Activated CD4-positive, alpha-beta memory T cell treated with anti-CD3 and anti-CD28 coated beads for 36 hours (primary cell): ENCODE data around the gene OSM. TPM values are rescaled to one million over a fixed set of nuclear protein-coding genes. Genes with fewer than 3 reads are reported as not detected.
A peak's percentile ranks its signal among the peaks of the same experiment; 100 is the strongest.
"Not testable (repeated sequence)": the region's sequence is repeated elsewhere in the genome, so short reads cannot be mapped to it uniquely, and the experiment has no call there.

Experiments
- CTCF ChIA-PET: fragments of 350-600 bp; sonication (Branson Sonifier 250); formaldehyde crosslinking; loops from one replicate; lab custom pipeline; 2021; ENCODE audit warnings: antibody characterized with exemption, inconsistent platforms; lab: Charles Lee
- POLR2A ChIA-PET: fragments of 350-600 bp; sonication (Branson Sonifier 250); formaldehyde crosslinking; loops from one replicate; lab custom pipeline; 2021; ENCODE audit warnings: antibody characterized with exemption; lab: Charles Lee
- DNase-seq: peaks from one replicate; pipeline ENCODE4 v3.0.0-alpha.2; 2020
- H3K27ac Mint-ChIP-seq: one replicate; pipeline ENCODE4 v1.8.0; 2021; ENCODE audit warnings: mixed read lengths
- H3K27me3 Mint-ChIP-seq: one replicate; pipeline ENCODE4 v1.8.0; 2021; ENCODE audit warnings: mixed read lengths
- H3K36me3 Mint-ChIP-seq: one replicate; pipeline ENCODE4 v1.8.0; 2021; ENCODE audit warnings: mixed read lengths
- H3K4me1 Mint-ChIP-seq: one replicate; pipeline ENCODE4 v1.8.0; 2021; ENCODE audit warnings: low read depth, mixed read lengths
- H3K4me3 Mint-ChIP-seq: one replicate; pipeline ENCODE4 v1.8.0; 2021; ENCODE audit warnings: mild to moderate bottlenecking, mixed read lengths
- H3K9me3 Mint-ChIP-seq: one replicate; pipeline ENCODE4 v1.8.0; 2021; ENCODE audit warnings: mixed read lengths
- intact Hi-C: fragments of 100-400 bp; cut with micrococcal nuclease; formaldehyde crosslinking; loops from one replicate; pipeline ENCODE4 v1.15.1; 2023
- total RNA-seq, 2 experiments: library from RNA; stranded (reverse); gene quantifications; one replicate each; pipeline ENCODE4 v1.2.3, GENCODE V29; 2021

OSM gene
- total RNA-seq, 2 experiments from 2014 or later = 39.6 to 41.2 TPM

DNA sequence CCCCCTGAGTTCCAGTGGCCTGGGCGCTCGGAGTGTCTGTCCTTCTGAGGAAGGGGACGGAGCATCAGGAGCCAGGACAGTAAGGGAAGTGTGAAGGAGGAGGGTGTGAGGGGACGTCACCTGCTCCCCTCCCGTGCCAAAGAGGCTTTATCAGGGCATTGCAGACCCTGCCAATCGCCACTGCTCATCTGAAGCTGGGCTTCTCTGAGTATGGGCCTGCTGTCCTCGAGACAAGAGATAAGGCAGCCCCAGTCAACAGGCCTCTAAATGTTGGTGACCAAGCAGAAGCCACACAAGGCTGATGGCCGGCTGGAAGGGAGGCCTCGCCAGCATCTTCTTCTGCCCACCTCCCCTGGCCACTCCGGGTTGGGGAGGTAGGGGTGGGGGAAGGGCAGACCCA is 49.9 kb downstream of the OSM start:
- no peaks in the 10 kb centered on the region for H3K9me3 Mint-ChIP-seq
- H3K27me3 Mint-ChIP-seq = no peaks in the 10 kb centered on the region
- CTCF ChIA-PET = no interaction called here
- DNase-seq = no peak
- intact Hi-C loops = no loop called here
- H3K4me3 Mint-ChIP-seq = no peak overlapping the region
- peaks cover 40% of the 10 kb centered on the region for H3K4me1 Mint-ChIP-seq
- H3K27ac Mint-ChIP-seq = no peak overlapping the region
- no peaks in the 10 kb centered on the region for H3K36me3 Mint-ChIP-seq
- POLR2A ChIA-PET = no interaction called here

GRCh38 chr22:30216272-30216671 is 50.4 kb downstream of the OSM start:
- H3K36me3 Mint-ChIP-seq, intact Hi-C loops, DNase-seq, H3K9me3 Mint-ChIP-seq, POLR2A ChIA-PET, H3K27ac Mint-ChIP-seq, CTCF ChIA-PET, H3K4me3 Mint-ChIP-seq, H3K27me3 Mint-ChIP-seq: not testable (repeated sequence)
- peaks cover 36% of the 10 kb centered on the region for H3K4me1 Mint-ChIP-seq

DNA sequence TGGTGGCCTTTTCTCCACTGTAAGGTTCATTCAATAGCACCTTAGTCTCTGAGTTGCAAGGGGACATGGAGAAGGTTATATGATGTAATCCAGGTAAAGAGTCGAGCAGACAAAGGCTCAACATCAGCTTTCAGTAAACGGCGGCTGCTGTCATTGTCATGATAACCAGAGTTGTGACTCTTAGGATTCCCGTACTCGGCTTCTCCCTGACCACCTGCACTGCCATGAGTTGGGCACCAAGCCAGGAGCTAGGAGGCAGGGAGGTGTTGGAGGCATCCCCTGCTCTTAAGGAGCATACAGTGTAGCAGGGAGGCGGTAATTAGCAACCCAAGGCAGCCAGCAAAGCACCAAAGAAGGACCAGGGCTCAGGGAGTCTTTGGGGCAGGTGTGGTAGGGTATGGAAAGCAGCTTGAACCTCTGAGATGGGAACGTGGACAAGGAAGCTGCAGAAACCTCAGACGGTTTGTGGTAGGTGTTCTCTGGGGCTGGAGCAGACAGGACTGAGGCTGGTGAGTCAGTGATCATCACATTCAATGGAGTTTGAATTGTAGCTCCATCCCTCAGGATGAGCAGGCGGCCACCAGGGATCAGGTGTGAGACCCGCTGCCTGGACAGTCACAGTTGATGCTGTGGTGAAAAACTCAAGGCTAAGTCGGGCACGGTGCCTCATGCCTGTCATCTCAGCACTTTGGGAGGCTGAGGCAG is 51.8 kb downstream of the OSM start:
- ChIA-PET POLR2A (no interaction called here), CTCF (interaction anchor here (1.1 kb wide), 1 partner anchor 40 kb away, joined by 3 read pairs; no protein-coding TSS in a partner anchor)
- no peak for DNase-seq
- no peaks in the 10 kb centered on the region for H3K9me3 Mint-ChIP-seq
- intact Hi-C loops = no loop called here
- H3K4me3 Mint-ChIP-seq = no peak overlapping the region
- no peaks in the 10 kb centered on the region for H3K27me3 Mint-ChIP-seq
- peaks cover 21% of the 10 kb centered on the region for H3K4me1 Mint-ChIP-seq
- H3K27ac Mint-ChIP-seq = no peak overlapping the region
- no peaks in the 10 kb centered on the region for H3K36me3 Mint-ChIP-seq

DNA sequence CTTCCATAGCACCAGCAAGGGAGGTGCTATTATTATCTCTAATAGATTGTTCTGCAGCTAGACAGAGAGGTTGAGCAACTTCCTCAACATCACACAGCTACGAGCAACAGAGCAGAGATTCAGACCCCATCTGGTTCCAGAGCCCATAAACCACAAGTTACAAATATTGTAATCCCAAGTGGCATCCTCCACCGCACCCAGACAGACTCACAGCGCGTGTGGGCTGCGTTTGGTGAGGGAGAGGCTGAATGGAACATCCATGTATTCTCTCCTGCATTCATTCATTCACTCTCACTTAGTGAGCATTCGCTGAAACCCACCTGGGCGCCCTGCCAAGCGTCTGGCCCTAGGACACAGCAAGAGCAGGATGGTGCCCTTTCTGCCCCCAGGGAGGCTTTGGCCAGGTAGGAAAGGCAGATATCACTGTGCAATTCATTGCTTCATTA is 53.6 kb downstream of the OSM start:
- no peak overlapping the region for H3K4me3 Mint-ChIP-seq
- no peak for DNase-seq
- H3K36me3 Mint-ChIP-seq = no peaks in the 10 kb centered on the region
- H3K4me1 Mint-ChIP-seq = peaks cover 13% of the 10 kb centered on the region
- POLR2A ChIA-PET = no interaction called here
- intact Hi-C loops = loop anchor here (1.0 kb wide), 1 partner anchor 8 kb away; no protein-coding TSS in a partner anchor
- H3K27me3 Mint-ChIP-seq = no peaks in the 10 kb centered on the region
- H3K27ac Mint-ChIP-seq = peak overlapping the region; percentile 1
- H3K9me3 Mint-ChIP-seq = no peaks in the 10 kb centered on the region
- CTCF ChIA-PET = interaction anchor here (0.6 to 0.9 kb wide), 2 partner anchors 17 to 27 kb away, joined by 3 read pairs; no protein-coding TSS in a partner anchor

Other genes with a start within 250 kb of the OSM start
- not detected for gene HORMAD2, start 186.4 kb downstream of the OSM start, total RNA-seq
- gene LIF, start 20.1 kb downstream of the OSM start, total RNA-seq = 100 to 1,000 TPM; 176 to 189 TPM
- 1 to 10 TPM; 3.6 to 4.0 TPM for gene CASTOR1, start 22.7 kb upstream of the OSM start, total RNA-seq
- 10 to 100 TPM; 28.9 to 29.0 TPM for gene TBC1D10A, start 60.1 kb upstream of the OSM start, total RNA-seq
- gene SF3A1, start 90.0 kb upstream of the OSM start, total RNA-seq = 100 to 1,000 TPM; 255 to 273 TPM
- 1 to 10 TPM; 2.1 to 2.9 TPM for gene CCDC157, start 90.2 kb upstream of the OSM start, total RNA-seq
- 10 to 100 TPM in 1 of 2 experiments, 1 to 10 TPM in 1; 8.8 to 10.2 TPM for gene RNF215, start 120.6 kb upstream of the OSM start, total RNA-seq
- 10 to 100 TPM; 12.8 to 15.3 TPM for gene SEC14L2, start 130.2 kb upstream of the OSM start, total RNA-seq
- 10 to 100 TPM; 50.5 to 54.5 TPM for gene MTFP1, start 158.9 kb upstream of the OSM start, total RNA-seq
- not detected for gene SEC14L3, start 205.2 kb upstream of the OSM start, total RNA-seq
- not detected for gene SEC14L4, start 238.8 kb upstream of the OSM start, total RNA-seq